NCI-H69 (cell line): ENCODE data around the gene NPAS2.

Experiments
- DNase-seq: peaks from one replicate; lab custom pipeline; 2025; lab: John Stamatoyannopoulos, UW

Gene NPAS2

GRCh38 chr2:100940240-100940639 lies 120.3 kb downstream of the NPAS2 start:
- no peak for DNase-seq

- DNase-seq = no peak
Observed at GRCh38 chr2:100940766-100941645, 121.1 kb downstream of the NPAS2 start.

- DNase-seq = no peak
Observed at GRCh38 chr2:100941646-100942240, 121.8 kb downstream of the NPAS2 start.

GRCh38 chr2:100944617-100945432 lies 124.9 kb downstream of the NPAS2 start:
- no peak for DNase-seq

GRCh38 chr2:100945433-100945740 lies 125.4 kb downstream of the NPAS2 start:
- no peak for DNase-seq

GRCh38 chr2:100945930-100946607 lies 126.1 kb downstream of the NPAS2 start:
- no peak for DNase-seq

- DNase-seq = no peak
Observed at GRCh38 chr2:100948942-100949811, 129.2 kb downstream of the NPAS2 start.

- DNase-seq = no peak
Observed at GRCh38 chr2:100952512-100952911, 132.6 kb downstream of the NPAS2 start.

- no peak for DNase-seq
Observed at GRCh38 chr2:100953406-100954043, 133.6 kb downstream of the NPAS2 start.

GRCh38 chr2:100954044-100954420 lies 134.1 kb downstream of the NPAS2 start:
- DNase-seq = no peak

- no peak for DNase-seq
Observed at GRCh38 chr2:100955226-100955625, 135.3 kb downstream of the NPAS2 start.

- DNase-seq = no peak
Observed at GRCh38 chr2:100956081-100956480, 136.1 kb downstream of the NPAS2 start.

GRCh38 chr2:100957996-100958653 lies 138.2 kb downstream of the NPAS2 start:
- no peak for DNase-seq

- DNase-seq = no peak
Observed at GRCh38 chr2:100959225-100959880, 139.4 kb downstream of the NPAS2 start.

- no peak for DNase-seq
Observed at GRCh38 chr2:100960688-100961087, 140.7 kb downstream of the NPAS2 start.

- no peak for DNase-seq
Observed at GRCh38 chr2:100962366-100963025, 142.6 kb downstream of the NPAS2 start.

GRCh38 chr2:100963026-100963375 lies 143.1 kb downstream of the NPAS2 start:
- DNase-seq = no peak

- DNase-seq = no peak
Observed at GRCh38 chr2:100964222-100964621, 144.3 kb downstream of the NPAS2 start.

GRCh38 chr2:100964681-100965169 lies 144.8 kb downstream of the NPAS2 start:
- DNase-seq = no peak
